AG04449 (cell line): ENCODE results near the gene KCTD20.
"Not testable (repeated sequence)": the region's sequence is repeated elsewhere in the genome, so short reads cannot be mapped to it uniquely, and the experiment has no call there.

ENCODE experiments used
- CTCF ChIA-PET: fragments of 350-600 bp; formaldehyde crosslinking; extraction: SDS; loops from one replicate; lab custom pipeline; 2021; ENCODE audit warnings: antibody characterized with exemption; lab: Yijun Ruan, JAX
- POLR2A ChIA-PET: fragments of 400-600, 350-600 bp; formaldehyde crosslinking; extraction: SDS; loops from one replicate; lab custom pipeline; 2020; ENCODE audit warnings: antibody characterized with exemption, inconsistent platforms; lab: Yijun Ruan, JAX
- DNase-seq: peaks from one replicate; pipeline ENCODE4 v3.0.0-alpha.2; 2010; ENCODE audit warnings: low read depth, low spot score
- H3K4me3 ChIP-seq: 2 replicates; pipeline ENCODE4 v1.5.1; 2011; ENCODE audit warnings: low read depth, mild to moderate bottlenecking, control low read depth, low read length
- TF ChIP-seq, protein P1 (sequence below): IDR thresholded peaks from one replicate; pipeline ENCODE4 v1.5.1; 2011; ENCODE audit warnings: mild to moderate bottlenecking, moderate library complexity, low read length, control low read depth, inconsistent platforms; ENCODE audit not compliant: insufficient read depth; ENCODE audit errors: missing control alignments

The KCTD20 gene

DNA sequence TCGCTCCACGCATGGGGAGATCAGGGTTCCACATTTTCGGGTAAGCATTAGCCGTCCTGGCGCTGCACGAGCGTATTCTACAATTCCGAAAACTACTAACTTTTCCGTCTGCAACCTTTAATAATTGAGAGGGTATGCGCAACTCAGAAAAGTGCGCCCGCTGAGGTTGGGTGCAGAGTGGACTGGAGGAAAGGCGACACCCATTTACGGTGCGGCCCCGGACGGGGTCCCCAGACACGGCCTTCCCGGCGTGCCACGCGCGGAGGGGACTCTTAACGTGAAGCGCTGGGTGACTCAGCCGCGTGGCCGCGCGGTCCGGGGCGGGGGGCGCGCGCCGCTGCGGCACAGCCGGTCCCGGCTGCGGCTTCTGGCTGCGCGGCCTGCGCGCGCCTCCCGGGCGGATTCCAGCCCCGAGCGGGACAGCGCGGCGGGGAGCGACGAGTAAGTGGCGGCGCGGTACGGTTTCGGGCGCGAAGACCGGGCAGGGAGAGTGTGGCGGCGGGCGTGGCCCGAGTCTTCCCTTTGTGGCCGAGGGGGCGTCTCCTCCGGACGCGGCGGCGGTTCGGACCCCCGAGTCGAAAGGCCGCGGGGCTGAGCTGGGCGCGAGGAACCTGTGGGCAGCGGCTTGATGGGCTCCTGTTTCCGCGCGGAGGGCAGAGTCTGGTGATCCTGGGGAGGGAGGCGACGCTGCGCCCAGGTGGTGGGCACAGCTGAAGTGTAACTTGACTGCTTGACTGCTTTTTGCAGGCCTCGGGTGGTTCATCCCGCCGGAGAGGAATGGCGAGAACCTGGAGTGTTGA is at the start of gene KCTD20, which contains the start of gene PXT1:
TSS of gene KCTD20 (plus strand) at position 330 of the 800 bp plus-strand sequence. CDS start 27,098 bp downstream, outside the sequence.
TSS of gene PXT1 (minus strand) at position 184 of the 800 bp plus-strand sequence. CDS start 16,772 bp downstream, outside the sequence.
- TF ChIP-seq, protein P1, sequence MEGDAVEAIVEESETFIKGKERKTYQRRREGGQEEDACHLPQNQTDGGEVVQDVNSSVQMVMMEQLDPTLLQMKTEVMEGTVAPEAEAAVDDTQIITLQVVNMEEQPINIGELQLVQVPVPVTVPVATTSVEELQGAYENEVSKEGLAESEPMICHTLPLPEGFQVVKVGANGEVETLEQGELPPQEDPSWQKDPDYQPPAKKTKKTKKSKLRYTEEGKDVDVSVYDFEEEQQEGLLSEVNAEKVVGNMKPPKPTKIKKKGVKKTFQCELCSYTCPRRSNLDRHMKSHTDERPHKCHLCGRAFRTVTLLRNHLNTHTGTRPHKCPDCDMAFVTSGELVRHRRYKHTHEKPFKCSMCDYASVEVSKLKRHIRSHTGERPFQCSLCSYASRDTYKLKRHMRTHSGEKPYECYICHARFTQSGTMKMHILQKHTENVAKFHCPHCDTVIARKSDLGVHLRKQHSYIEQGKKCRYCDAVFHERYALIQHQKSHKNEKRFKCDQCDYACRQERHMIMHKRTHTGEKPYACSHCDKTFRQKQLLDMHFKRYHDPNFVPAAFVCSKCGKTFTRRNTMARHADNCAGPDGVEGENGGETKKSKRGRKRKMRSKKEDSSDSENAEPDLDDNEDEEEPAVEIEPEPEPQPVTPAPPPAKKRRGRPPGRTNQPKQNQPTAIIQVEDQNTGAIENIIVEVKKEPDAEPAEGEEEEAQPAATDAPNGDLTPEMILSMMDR = no peak
- no peak for DNase-seq
- peak within 1 kb of the TSS; percentile 84 for H3K4me3 ChIP-seq
- POLR2A ChIA-PET = interaction anchor here (1.3 kb wide), 1 partner anchor 19 kb away, joined by 5 read pairs; no protein-coding TSS in a partner anchor
- CTCF ChIA-PET = interaction anchor here (1.7 to 2.2 kb wide), 2 partner anchors 19 to 173 kb away, joined by 4 to 9 read pairs; no protein-coding TSS in a partner anchor

DNA sequence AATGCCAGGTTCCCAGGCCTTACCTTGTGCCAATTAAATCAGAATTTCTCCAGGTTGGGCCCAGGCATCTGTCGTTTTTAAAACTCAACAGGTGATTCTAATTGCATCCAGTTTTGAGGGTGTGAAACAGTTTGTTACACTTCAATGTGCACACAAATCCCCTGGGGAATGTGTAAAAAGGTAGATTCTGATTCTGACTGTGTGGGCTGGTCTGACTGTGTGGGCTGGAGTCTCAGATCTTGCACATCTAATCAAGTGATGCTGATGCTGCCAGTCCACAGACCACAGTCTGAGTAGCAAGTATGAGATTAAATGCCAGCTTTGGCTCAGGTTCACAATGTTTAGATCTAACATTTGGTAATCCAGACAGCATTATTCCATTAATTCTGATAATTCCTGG is 42.8 kb upstream of the KCTD20 start:
- no peak overlapping the region for H3K4me3 ChIP-seq
- TF ChIP-seq, protein P1 = no peak
- POLR2A ChIA-PET = no interaction called here
- no peak for DNase-seq
- CTCF ChIA-PET = no interaction called here

DNA sequence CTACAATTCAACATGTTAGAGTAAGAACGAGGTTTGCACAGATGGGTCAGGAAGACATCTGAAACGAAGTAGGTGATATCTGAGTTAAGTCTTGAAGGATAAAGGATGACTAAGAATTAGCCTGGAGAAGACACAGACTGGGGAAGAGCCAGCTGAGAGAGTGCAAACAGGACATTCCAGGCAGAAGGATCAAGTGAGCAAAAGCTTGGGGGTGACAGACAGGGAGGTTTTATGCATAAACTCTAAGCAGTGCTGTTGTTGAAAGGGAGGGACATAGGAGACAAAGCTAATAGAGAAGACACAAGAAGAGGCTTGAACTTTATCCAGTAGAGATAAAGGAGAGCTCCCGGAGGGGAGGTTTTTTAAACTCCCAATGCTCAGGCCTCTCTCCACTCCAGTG is 40.3 kb upstream of the KCTD20 start:
- CTCF ChIA-PET = no interaction called here
- POLR2A ChIA-PET = no interaction called here
- DNase-seq = no peak
- TF ChIP-seq, protein P1 = no peak
- H3K4me3 ChIP-seq = no peak overlapping the region

DNA sequence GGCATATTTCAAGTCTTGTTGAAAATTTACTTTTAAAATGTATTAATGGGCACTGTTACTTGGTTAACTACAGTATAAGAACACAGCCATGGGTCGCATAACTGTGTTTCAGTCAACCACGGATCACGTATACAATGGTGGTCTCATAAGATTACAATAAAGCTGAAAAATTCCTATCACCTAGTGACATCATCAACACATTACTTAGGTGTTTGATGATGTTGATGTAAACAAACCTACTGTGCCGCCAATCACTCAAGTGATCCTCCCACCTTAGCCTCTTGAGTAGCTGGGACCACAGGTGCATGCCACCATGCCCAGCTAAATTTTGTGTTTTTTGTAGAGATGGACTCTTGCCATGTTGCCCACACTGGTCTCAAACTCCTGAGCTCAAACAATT is 38.6 kb upstream of the KCTD20 start:
- CTCF ChIA-PET = no interaction called here
- TF ChIP-seq, protein P1 = no peak
- POLR2A ChIA-PET = no interaction called here
- no peak overlapping the region for H3K4me3 ChIP-seq
- no peak for DNase-seq

DNA sequence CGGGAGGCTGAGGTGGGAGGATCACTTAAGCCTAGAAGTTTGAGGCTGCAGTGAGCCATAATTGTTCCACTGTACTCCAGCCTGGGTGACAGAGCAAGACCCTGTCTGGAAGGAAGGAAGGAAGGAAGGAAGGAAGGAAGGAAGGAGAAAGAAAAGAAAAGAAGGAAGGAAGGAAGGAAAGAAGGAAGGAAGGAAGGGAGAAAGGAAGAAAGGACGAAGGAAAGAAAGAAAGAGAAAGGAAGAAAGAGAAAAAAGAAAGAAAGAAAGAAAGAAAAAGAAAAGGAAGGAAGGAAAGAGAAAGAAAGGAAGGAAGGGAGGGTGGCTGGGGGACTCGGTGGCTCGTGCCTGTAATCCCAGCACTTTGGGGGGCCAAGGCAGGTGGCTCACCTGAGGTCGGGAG is 33.1 kb upstream of the KCTD20 start:
- POLR2A ChIA-PET, DNase-seq, CTCF ChIA-PET: not testable (repeated sequence)

DNA sequence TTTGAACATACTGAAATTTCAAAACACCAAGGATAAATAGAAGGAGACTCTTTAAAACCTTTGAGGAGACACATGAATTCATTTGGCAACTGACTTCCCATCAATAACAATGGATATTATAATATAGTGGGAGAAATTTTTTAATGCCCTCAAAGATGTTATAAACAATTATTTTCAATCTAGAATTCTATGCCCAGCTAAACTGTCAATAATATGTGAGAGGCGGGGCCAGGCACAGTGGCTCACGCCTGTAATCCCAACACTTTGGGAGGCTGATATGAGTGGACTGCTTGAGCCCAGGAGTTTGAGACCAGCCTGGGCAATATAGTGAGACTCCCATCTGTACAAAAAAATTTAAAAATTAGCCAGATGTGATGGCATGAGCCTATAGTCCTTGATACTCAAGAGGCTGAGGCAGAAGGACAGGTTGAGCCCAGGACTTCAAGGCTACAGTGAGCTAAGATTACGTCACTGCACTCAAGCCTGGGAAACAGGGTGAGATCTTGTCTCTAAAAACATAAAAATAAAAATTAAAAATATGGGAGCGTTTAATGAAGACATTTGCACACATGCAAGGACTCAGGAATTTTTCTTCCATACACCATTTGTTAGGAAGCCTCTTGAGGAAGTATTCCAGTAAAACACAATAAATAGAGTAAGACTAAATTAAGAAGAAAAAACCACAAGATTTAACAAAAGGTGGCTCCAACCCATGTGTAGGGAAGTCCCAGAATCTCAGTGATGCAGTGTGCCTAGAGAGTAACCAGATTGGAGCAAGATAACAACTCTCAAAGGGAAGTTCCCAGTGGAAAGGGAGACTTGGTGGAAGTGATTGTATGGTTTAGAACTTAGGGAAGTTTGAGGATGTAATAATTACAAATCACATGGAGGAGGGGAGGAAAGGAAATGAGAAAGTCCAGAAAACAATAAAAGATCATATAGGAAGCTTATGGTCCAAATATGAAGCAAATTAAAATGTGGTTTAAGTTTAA is 29.0 kb upstream of the KCTD20 start:
- POLR2A ChIA-PET = no interaction called here
- CTCF ChIA-PET = interaction anchor here (1.0 to 1.7 kb wide), 3 partner anchors 9 to 73 kb away, joined by 3 to 6 read pairs (median 5); no protein-coding TSS in a partner anchor
- TF ChIP-seq, protein P1 = no peak
- H3K4me3 ChIP-seq = no peak overlapping the region
- no peak for DNase-seq

More for the DNA sequence above, 33.1 kb upstream of the KCTD20 start:
- not testable (repeated sequence) for H3K4me3 ChIP-seq
